H1 (cell line): ENCODE measurements around the gene OR2B2. TPM values are rescaled to one million over a fixed set of nuclear protein-coding genes. Genes with fewer than 3 reads are reported as not detected.

Experiments used
- CHD7 ChIP-seq: fragments of 300-600 bp; sonication (generic); IDR thresholded peaks from 2 replicates; pipeline ENCODE4 v1.7.1; 2012; ENCODE audit warnings: low read length, moderate library complexity, mild to moderate bottlenecking, inconsistent platforms; ENCODE audit not compliant: insufficient replicate concordance
- SIX5 ChIP-seq: IDR thresholded peaks from 2 replicates; pipeline ENCODE4 v1.6.1; 2011; ENCODE audit warnings: mild to moderate bottlenecking, low read depth, low read length
- SUZ12 ChIP-seq: fragments of 200-600 bp; sonication (generic); IDR thresholded peaks from 2 replicates; pipeline ENCODE4 v1.6.1; 2012; ENCODE audit warnings: mild to moderate bottlenecking, inconsistent platforms, low read length, moderate library complexity, mixed read lengths
- USF2 ChIP-seq: IDR thresholded peaks from 2 replicates; pipeline ENCODE4 v1.6.1; 2011; ENCODE audit warnings: low read length, improper control_type of control experiment
- polyA plus RNA-seq, 7 experiments: library from polyadenylated mRNA; depleted of rRNA in 3 of 7; stranded (reverse) in 5 of 7; unstranded in 2 of 7; fragments of >200 nt in 5 of 7; fragments of 200-250 nt in 2 of 7; gene quantifications; 1 replicate in 5 of 7; 2 replicates in 1 of 7; 4 replicates in 1 of 7; pipeline versions ENCODE4 v1.2.1 to v1.2.3, GENCODE V29; 2011 to 2013; ENCODE audit warnings: missing spikeins in 2 of 7, mixed read lengths in 2 of 7
- total RNA-seq: library from RNA; stranded (reverse); fragmentation: NEBNext Ultra II Directional; extraction: Animal tissue kit (Norgen Biotek cat#: 25700); gene quantifications from 2 replicates; pipeline ENCODE4 v1.2.1, GENCODE V29; 2021

OR2B2 gene
- total and polyA plus RNA-seq, 2 of the 8 experiments (the other 6 are each of a cell fraction or from before 2014, with no cell fraction given): not detected

- TF ChIP-seq CHD7 (no peak), SIX5 (no peak), USF2 (no peak), SUZ12 (no peak)
These were observed 32.4 kb downstream of the OR2B2 start (continued) for GRCh38 chr6:27879837-27880236.
